Superior temporal gyrus (tissue), 1 donor: ENCODE data around the gene EPM2AIP1.
A peak's percentile ranks its signal among the peaks of the same experiment; 100 is the strongest.
"Not testable (repeated sequence)": the region's sequence is repeated elsewhere in the genome, so short reads cannot be mapped to it uniquely, and the experiment has no call there.

ENCODE experiments used
- DNase-seq: peaks from one replicate; pipeline ENCODE4 v3.0.0-alpha.2; 2016; ENCODE audit errors: extremely low spot score

The EPM2AIP1 gene

GRCh38 chr3:36993326-36994283, 674 bp upstream of the EPM2AIP1 start, which contains the start of gene MLH1:
Gene MLH1, plus strand, starts transcription at chr3:36993518. Its CDS starts 30 bp downstream, at chr3:36993548.
- DNase-seq, result peak; percentile 100

- peak; percentile 51 for DNase-seq
Measured at GRCh38 chr3:36991923-36992805, 767 bp downstream of the EPM2AIP1 start.

- no peak for DNase-seq
Measured at GRCh38 chr3:36991147-36991546, 1.8 kb downstream of the EPM2AIP1 start.

- no peak for DNase-seq
Measured at GRCh38 chr3:36989568-36989967, 3.4 kb downstream of the EPM2AIP1 start.

- no peak for DNase-seq
Measured at GRCh38 chr3:36989005-36989404, 3.9 kb downstream of the EPM2AIP1 start.

DNA sequence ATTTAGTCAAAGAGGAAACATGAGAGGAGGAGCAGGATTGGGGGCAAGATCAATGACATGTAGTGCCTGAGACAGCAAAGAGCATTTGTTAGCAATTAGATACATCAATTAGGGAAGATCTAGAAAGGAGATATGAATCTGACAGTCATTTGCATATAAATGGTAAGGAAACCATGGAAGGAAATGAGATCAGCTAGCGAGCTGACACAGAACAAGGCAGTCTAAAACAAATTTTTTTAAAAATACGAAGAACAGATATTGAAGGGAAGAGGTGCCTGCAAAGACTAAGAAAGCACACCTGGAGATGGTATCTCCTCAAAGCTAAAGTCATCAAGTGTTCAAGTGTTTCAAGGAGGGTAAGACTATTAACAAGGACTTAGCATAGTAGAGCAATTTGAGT, 4.6 kb downstream of the EPM2AIP1 start:
- DNase-seq, result no peak

- DNase-seq, result no peak
Measured at GRCh38 chr3:36981006-36981405, 11.9 kb downstream of the EPM2AIP1 start.

GRCh38 chr3:36973139-36973538, 19.8 kb downstream of the EPM2AIP1 start:
- DNase-seq, result no peak

DNA sequence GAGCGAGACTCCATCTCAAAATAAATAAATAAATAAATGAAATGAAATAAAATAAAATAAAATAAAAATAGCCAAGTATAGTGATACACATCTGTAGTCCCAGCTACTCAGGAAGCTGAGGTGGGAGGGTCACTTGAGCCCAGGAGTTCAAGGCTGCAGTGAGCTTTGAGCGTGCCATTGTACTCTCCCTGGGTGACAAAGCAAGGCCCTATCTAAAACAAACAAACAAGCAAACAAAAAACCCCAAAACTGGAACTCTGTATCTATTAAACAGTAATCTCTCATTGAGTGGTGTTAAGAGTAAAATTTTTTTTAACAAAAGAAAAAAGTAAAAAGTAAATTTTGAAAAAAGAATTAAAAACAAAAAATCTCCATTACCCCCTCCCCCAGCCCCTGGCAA, 20.8 kb downstream of the EPM2AIP1 start:
- DNase-seq, result no peak

DNA sequence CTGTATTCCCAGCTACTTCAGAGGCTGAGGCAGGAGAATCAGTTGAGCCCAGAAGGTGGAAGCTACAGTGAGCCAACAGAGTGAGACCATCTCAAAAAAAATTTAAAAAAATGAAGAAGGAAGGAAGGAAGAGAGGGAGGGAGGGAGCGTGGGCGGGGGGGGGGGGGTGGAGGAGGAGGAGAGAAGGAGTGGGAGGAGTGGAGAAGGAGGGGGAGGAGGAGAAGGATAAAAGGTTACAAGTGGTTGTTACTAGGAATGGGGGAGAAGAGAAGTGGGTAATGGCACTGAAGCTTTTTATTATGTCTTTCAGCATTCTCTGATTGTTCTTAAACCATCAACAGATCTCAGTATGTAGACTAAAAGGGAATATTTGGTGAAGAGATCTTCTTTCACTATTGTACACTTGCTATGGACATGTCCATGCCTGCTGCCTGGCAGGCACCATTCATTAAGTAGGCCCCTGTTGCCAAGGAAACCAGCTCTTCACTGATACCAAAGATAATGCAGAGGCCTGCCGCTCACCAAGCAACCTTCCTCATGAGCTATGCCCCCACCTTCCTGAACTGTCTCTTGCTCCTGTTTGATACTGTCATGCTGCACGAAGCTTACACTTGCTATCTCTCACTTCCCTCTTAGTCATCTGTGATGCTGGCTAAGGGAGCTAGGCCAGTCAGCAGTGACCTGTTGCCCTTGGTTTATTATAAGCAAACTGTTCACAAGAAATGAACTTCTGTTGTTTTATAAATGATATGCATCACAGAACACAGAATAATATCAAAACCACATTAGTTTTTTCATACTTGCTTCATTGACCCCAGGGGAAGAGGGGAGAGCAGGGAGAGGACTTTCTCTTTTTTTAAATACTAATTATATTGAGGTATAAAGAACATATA, 23.1 kb downstream of the EPM2AIP1 start:
- no peak for DNase-seq

GRCh38 chr3:36969085-36969484, 23.8 kb downstream of the EPM2AIP1 start:
- DNase-seq, result no peak

GRCh38 chr3:36965440-36965839, 27.5 kb downstream of the EPM2AIP1 start:
- no peak for DNase-seq

DNA sequence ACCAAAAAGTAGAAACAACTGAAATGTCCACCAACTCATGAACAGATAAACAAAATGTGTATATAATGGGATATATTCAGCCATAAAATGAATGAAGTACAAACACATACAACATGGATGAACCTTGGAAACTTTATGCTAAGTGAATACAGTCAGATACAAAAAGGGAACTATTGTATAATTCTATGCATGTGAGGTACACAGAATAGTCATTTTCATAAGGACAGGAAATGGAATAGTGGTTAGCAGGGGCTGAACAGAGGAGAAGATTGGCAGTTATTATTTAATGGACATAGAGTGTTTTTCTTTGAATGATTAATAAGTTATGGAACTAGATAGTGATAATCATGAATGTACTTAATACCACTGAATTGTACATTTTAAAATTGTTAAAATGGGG, 28.1 kb downstream of the EPM2AIP1 start:
- DNase-seq, result no peak

DNA sequence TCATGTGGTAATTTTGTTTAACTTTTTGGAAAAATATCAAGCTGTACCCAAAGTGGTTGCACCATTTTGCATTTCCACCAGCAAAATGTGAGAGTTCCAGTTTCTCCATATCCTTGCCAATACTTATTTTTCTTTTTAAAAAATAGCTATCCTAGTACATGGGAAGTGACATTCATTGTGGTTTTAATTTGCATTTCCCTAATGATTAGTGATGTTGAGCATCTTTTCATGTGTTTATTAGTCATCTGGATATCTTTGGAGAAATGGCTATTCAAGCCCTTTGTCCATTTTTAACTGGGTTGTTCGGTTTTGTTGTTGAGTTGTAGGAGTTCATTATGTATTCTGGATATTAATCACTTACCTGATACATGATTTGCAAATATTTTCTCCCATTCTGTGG, 28.6 kb downstream of the EPM2AIP1 start:
- DNase-seq, result no peak

DNA sequence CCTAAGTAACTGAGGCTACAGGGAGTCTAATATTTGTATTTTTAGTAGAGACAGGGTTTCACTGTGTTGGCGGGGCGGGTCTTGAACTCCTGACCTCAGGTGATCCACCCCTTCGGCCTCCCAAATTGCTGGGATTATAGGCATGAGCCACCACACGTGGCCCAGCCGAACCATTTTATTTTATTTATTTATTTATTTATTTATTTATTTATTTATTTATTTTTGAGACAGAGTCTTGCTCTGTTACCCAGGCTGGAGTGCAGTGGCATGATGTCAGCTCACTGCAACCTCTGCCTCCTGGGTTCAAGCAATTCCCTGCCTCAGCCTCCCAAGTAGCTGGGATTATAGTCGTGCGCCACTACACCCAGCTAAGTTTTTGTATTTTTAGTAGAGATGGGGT, 29.9 kb downstream of the EPM2AIP1 start:
- not testable (repeated sequence) for DNase-seq

GRCh38 chr3:36960502-36960901, 32.4 kb downstream of the EPM2AIP1 start:
- DNase-seq, result no peak

GRCh38 chr3:36959821-36960220, 33.1 kb downstream of the EPM2AIP1 start:
- no peak for DNase-seq

- no peak for DNase-seq
Measured at GRCh38 chr3:36957862-36958686, 34.9 kb downstream of the EPM2AIP1 start.

DNA sequence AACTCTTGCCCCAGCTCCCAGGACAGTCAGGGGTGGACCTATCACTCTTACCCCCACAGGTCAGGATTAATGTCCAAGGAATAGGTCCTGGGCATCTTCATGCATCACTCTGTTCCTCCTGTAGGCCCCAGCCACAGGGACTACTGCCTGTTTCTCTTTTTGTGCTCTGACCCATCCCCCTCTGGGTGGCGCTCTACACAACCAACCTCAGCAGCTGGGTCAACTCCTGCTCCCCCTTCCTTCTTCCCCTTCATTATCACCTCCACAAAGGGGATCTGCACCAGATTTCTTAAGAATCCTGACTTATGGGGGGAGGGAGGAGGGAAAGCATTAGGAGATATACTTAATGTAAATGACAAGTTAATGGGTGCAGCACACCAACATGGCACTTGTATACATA, 35.9 kb downstream of the EPM2AIP1 start:
- no peak for DNase-seq

- no peak for DNase-seq
Measured at GRCh38 chr3:36956155-36956554, 36.8 kb downstream of the EPM2AIP1 start.
